Testis (tissue), 3 donors: ENCODE measurements around the gene HCLS1. TPM values are rescaled to one million over a fixed set of nuclear protein-coding genes. Genes with fewer than 3 reads are reported as not detected.

Source experiments
- DNase-seq: peaks from one replicate; pipeline ENCODE4 v3.0.0-alpha.2; 2019
- H3K27ac ChIP-seq, 2 donors: fragments of 200-600 bp; sonication (generic); one replicate each; pipeline ENCODE4 v1.5.1; 2019
- H3K27me3 ChIP-seq: fragments of 200-600 bp; sonication (generic); one replicate; pipeline ENCODE4 v1.5.1; 2019
- H3K36me3 ChIP-seq: fragments of 200-600 bp; sonication (generic); one replicate; pipeline ENCODE4 v1.5.1; 2017; ENCODE audit warnings: low read depth; ENCODE audit errors: missing control alignments
- H3K4me1 ChIP-seq: fragments of 200-600 bp; sonication (generic); one replicate; pipeline ENCODE4 v1.5.1; 2019
- H3K4me3 ChIP-seq, 2 donors: fragments of 200-600 bp; sonication (generic); one replicate each; pipeline ENCODE4 v1.5.1; 2017 to 2019
- H3K9me3 ChIP-seq: fragments of 200-600 bp; sonication (generic); one replicate; pipeline ENCODE4 v1.5.1; 2017
- CTCF ChIP-seq, 3 experiments: fragments of 450-650 bp in 2 of 3; fragments of 200-600 bp in 1 of 3; sonication (generic) in 1 of 3; IDR thresholded peaks; one replicate each; pipeline ENCODE4 v1.5.1; 2016 to 2019; ENCODE audit warnings: antibody characterized with exemption in 3 of 3, mild to moderate bottlenecking in 2 of 3, moderate library complexity in 1 of 3
- POLR2A ChIP-seq: fragments of 450-650 bp; IDR thresholded peaks from one replicate; pipeline ENCODE4 v1.6.1; 2017; ENCODE audit warnings: antibody characterized with exemption, mild to moderate bottlenecking, moderate library complexity
- WGBS, 2 donors: methylation state at CpG; one replicate each; pipeline ENCODE4 v1.1.5; 2018; 5-methylcytosine and 5-hydroxymethylcytosine counted together
- intact Hi-C: fragments of 100-400 bp; cut with DNase I; formaldehyde crosslinking; loops from one replicate; pipeline ENCODE4 v1.15.1; 2023; ENCODE audit warnings: low total_unique reads
- polyA plus RNA-seq: library from polyadenylated mRNA; stranded (reverse); fragments of 350-450 nt; fragmentation: Illumina TruSeq; extraction: RNeasy Lipid Tissue Mini Kit (QIAGEN cat#74804); gene quantifications from one replicate; pipeline ENCODE4 v1.2.3, GENCODE V29; 2014; ENCODE audit warnings: low read depth, low replicate concordance; ENCODE audit not compliant: insufficient read depth
- total RNA-seq, 2 donors: library from RNA; depleted of rRNA; stranded (reverse); fragments of >200 nt; gene quantifications; one replicate each; pipeline ENCODE4 v1.2.3, GENCODE V29; 2016

HCLS1 gene
- total and polyA plus RNA-seq, 3 donors from 2014 or later: 8.7 to 17.3 (median 15.6) TPM

GRCh38 chr3:121627211-121627610 is 33.5 kb downstream of the HCLS1 start:
- WGBS, 2 donors: 58 to 62% methylated on average over 4 of the region's 4 CpGs
- Histone ChIP-seq H3K27ac (no peak overlapping the region), H3K9me3 (no peaks in the 10 kb centered on the region), H3K4me3 (no peak overlapping the region), H3K27me3 (no peaks in the 10 kb centered on the region), H3K36me3 (no peaks in the 10 kb centered on the region), H3K4me1 (no peaks in the 10 kb centered on the region)
- TF ChIP-seq CTCF (IDR thresholded peaks at IDR 0.05) (no peak), POLR2A (no peak)
- DNase-seq: no peak
- intact Hi-C loops: no loop called here

GRCh38 chr3:121626495-121626894 is 34.2 kb downstream of the HCLS1 start:
- Histone ChIP-seq H3K36me3 (no peaks in the 10 kb centered on the region), H3K27ac (no peak overlapping the region), H3K9me3 (no peaks in the 10 kb centered on the region), H3K27me3 (no peaks in the 10 kb centered on the region), H3K4me3 (no peak overlapping the region), H3K4me1 (no peaks in the 10 kb centered on the region)
- DNase-seq: no peak
- intact Hi-C loops: no loop called here
- TF ChIP-seq CTCF (IDR thresholded peaks at IDR 0.05): no peak
- no peak for TF ChIP-seq POLR2A
- 90 to 95% methylated on average over 4 of the region's 4 CpGs for WGBS, 2 donors

- DNase-seq: no peak
- no peaks in the 10 kb centered on the region for H3K27me3 ChIP-seq
- intact Hi-C loops: no loop called here
- H3K4me3 ChIP-seq: no peak overlapping the region
- H3K4me1 ChIP-seq: no peaks in the 10 kb centered on the region
- 80 to 88% methylated on average over 14 of the region's 14 CpGs for WGBS, 2 donors
- H3K36me3 ChIP-seq: no peaks in the 10 kb centered on the region
- no peak overlapping the region for H3K27ac ChIP-seq
- H3K9me3 ChIP-seq: no peaks in the 10 kb centered on the region
- no peak for TF ChIP-seq POLR2A
- no peak for TF ChIP-seq CTCF (IDR thresholded peaks at IDR 0.05)
These were observed 36.4 kb downstream of the HCLS1 start for GRCh38 chr3:121624147-121624899.

GRCh38 chr3:121621491-121621890 is 39.2 kb downstream of the HCLS1 start:
- WGBS, 2 donors: 97 to 100% methylated on average over 4 to 6 of the region's 6 CpGs
- Histone ChIP-seq H3K4me1 (no peaks in the 10 kb centered on the region), H3K36me3 (no peaks in the 10 kb centered on the region), H3K4me3 (no peak overlapping the region), H3K9me3 (no peaks in the 10 kb centered on the region), H3K27ac (no peak overlapping the region), H3K27me3 (no peaks in the 10 kb centered on the region)
- intact Hi-C loops: no loop called here
- no peak for DNase-seq
- TF ChIP-seq POLR2A (no peak), CTCF (IDR thresholded peaks at IDR 0.05) (no peak)

- no peak overlapping the region for H3K27ac ChIP-seq
- H3K27me3 ChIP-seq: no peaks in the 10 kb centered on the region
- no peak overlapping the region for H3K4me3 ChIP-seq
- no peak for DNase-seq
- TF ChIP-seq POLR2A (no peak), CTCF (IDR thresholded peaks at IDR 0.05) (no peak)
- H3K9me3 ChIP-seq: no peaks in the 10 kb centered on the region
- H3K36me3 ChIP-seq: no peaks in the 10 kb centered on the region
- WGBS, 2 donors: 94 to 96% methylated on average over 2 of the region's 2 CpGs
- intact Hi-C loops: no loop called here
- no peaks in the 10 kb centered on the region for H3K4me1 ChIP-seq
These were observed 41.0 kb downstream of the HCLS1 start for GRCh38 chr3:121619691-121620090.
